Adrenal gland (tissue), 12 donors: Measurements from ENCODE around the gene OPRD1. TPM values are rescaled to one million over a fixed set of nuclear protein-coding genes. Genes with fewer than 3 reads are reported as not detected.
"Not testable (repeated sequence)": the region's sequence is repeated elsewhere in the genome, so short reads cannot be mapped to it uniquely, and the experiment has no call there.

ENCODE experiments used
- DNase-seq, 7 donors: peaks; one replicate each; pipeline ENCODE4 v3.0.0-alpha.2; 2019 to 2020
- H3K27ac ChIP-seq, 5 donors: fragments of 200-600 bp; sonication (generic) in 4 of 5; 1 replicate in 3 of 5; 2 replicates in 2 of 5; pipeline versions ENCODE4 v1.5.1 to v1.8.0; 2016 to 2020; ENCODE audit warnings: mild to moderate bottlenecking in 1 of 5
- H3K27me3 ChIP-seq: fragments of 200-600 bp; 2 replicates; pipeline ENCODE4 v1.8.0; 2021
- H3K36me3 ChIP-seq, 2 donors: fragments of 200-600 bp; replicated peaks in 1 of 2; 1 replicate in 1 of 2; 2 replicates in 1 of 2; pipeline versions ENCODE4 v1.5.1 to v1.8.0; 2018 to 2022
- H3K4me1 ChIP-seq, 2 donors: fragments of 200-600 bp; replicated peaks in 1 of 2; 1 replicate in 1 of 2; 2 replicates in 1 of 2; pipeline versions ENCODE4 v1.5.1 to v1.8.0; 2018 to 2021
- H3K4me3 ChIP-seq, 4 donors: fragments of 200-600 bp; sonication (generic) in 3 of 4; one replicate each; pipeline ENCODE4 v1.5.1; 2016 to 2018
- H3K9me3 ChIP-seq, 3 donors: fragments of 200-600 bp; sonication (generic) in 1 of 3; replicated peaks in 1 of 3; 1 replicate in 2 of 3; 2 replicates in 1 of 3; pipeline versions ENCODE4 v1.5.1 to v1.8.0; 2016 to 2021
- POLR2A ChIP-seq, 2 donors: fragments of 450-650 bp; IDR thresholded peaks; one replicate each; pipeline ENCODE4 v1.6.1; 2017; ENCODE audit warnings: antibody characterized with exemption in 2 of 2, mild to moderate bottlenecking in 2 of 2, moderate library complexity in 1 of 2
- WGBS, 4 donors: extraction: QIAGEN DNeasy Blood & Tissue Kit in 2 of 4; methylation state at CpG; one replicate each; pipeline versions ENCODE4 v1.1.5 to v1.1.7; 2013 to 2017; 5-methylcytosine and 5-hydroxymethylcytosine counted together
- intact Hi-C, 2 donors: fragments of 100-400 bp; cut with DNase I; formaldehyde crosslinking; loops; one replicate each; pipeline versions ENCODE4 v1.14.1 to v1.15.0; 2022 to 2023
- polyA plus RNA-seq, 3 donors: library from polyadenylated mRNA; stranded (reverse); fragments of 200-250 nt in 2 of 3; fragments of 350-450 nt in 1 of 3; fragmentation: Illumina TruSeq in 1 of 3; extraction: RNeasy Lipid Tissue Mini Kit (QIAGEN cat#74804) in 1 of 3; gene quantifications; one replicate each; pipeline ENCODE4 v1.2.3, GENCODE V29; 2013 to 2014
- total RNA-seq, 9 donors: library from RNA; depleted of rRNA in 4 of 9; stranded (reverse); fragments of >200 nt in 4 of 9; fragments of 120-200 nt in 1 of 9; fragmentation: NEBNext Ultra II Directional in 1 of 9; extraction: Animal tissue kit (Norgen Biotek cat#: 25700) in 1 of 9; gene quantifications; one replicate each; pipeline versions ENCODE4 v1.1.0 to v1.2.4, GENCODE V29; 2013 to 2023
- TF ChIP-seq, protein P1 (sequence below), 6 experiments: fragments of 450-650 bp in 4 of 6; fragments of 200-600 bp in 2 of 6; sonication (generic) in 1 of 6; IDR thresholded peaks; 1 replicate in 5 of 6; 2 replicates in 1 of 6; pipeline versions ENCODE4 v1.5.1 to v1.8.0; 2016 to 2021; ENCODE audit warnings: antibody characterized with exemption in 6 of 6, mild to moderate bottlenecking in 2 of 6, moderate library complexity in 1 of 6
- donor health status: healthy with polysubstance abuse.
- donor health status: Bipolar disorder and iron deficiency.
- donor health status: DM: yes; HTN: yes; CAD: no.
- donor health status: DM: no; HTN: no; CAD: no.
- donor health status: DM: no; HTN: no; CAD: no.
- donor health status: DM: yes; HTN: yes; CAD: no.

The OPRD1 gene
- total and polyA plus RNA-seq, 12 donors: 0.06 to 1.8 (median 0.35) TPM; not detected in 4

DNA sequence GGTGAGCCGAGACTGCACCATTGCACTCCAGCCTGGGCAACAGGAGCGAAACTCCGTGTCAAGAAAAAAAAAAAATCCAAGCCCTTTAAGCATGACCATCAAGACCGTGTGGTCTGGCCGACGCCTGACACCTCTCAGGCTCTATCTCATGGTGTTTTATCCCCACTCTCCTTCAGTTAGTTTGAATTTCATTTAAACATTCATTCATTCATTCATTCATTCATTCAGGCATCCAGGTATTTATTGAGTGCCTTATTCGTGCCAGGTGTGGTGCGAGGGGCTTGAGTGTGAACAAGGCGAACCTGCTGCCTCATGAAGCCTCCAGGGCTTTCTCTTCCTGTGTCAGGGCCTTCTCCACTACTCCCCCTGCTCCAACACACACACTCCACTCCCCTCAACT, 22.6 kb upstream of the OPRD1 start:
- no peaks in the 10 kb centered on the region for H3K36me3 ChIP-seq
- WGBS, 4 donors: 86 to 92% (median 88%) methylated on average over 9 of the region's 9 CpGs
- TF ChIP-seq POLR2A (IDR thresholded peaks at IDR 0.05): no peak
- TF ChIP-seq, protein P1, sequence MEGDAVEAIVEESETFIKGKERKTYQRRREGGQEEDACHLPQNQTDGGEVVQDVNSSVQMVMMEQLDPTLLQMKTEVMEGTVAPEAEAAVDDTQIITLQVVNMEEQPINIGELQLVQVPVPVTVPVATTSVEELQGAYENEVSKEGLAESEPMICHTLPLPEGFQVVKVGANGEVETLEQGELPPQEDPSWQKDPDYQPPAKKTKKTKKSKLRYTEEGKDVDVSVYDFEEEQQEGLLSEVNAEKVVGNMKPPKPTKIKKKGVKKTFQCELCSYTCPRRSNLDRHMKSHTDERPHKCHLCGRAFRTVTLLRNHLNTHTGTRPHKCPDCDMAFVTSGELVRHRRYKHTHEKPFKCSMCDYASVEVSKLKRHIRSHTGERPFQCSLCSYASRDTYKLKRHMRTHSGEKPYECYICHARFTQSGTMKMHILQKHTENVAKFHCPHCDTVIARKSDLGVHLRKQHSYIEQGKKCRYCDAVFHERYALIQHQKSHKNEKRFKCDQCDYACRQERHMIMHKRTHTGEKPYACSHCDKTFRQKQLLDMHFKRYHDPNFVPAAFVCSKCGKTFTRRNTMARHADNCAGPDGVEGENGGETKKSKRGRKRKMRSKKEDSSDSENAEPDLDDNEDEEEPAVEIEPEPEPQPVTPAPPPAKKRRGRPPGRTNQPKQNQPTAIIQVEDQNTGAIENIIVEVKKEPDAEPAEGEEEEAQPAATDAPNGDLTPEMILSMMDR (IDR thresholded peaks at IDR 0.05): no peak

DNA sequence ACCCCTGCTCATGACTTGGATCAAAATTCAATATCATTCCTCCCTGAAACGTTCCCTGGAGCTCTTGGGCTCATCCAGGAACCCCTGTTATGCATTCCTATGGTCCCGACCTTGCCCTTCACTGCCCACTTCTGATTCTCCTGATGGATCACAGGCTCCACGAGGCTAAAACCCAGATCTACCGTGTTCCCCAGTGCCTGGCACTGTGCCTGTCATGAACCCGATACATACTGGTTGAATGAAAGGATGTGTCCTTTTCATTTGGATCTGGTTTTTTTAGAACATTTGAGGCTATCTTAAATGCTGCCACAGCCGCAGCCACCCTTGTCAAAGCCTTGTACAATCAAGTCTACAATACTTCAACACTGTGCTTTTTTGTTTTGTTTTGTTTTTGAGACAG, 22.2 kb upstream of the OPRD1 start:
- H3K27me3 ChIP-seq: no peaks in the 10 kb centered on the region
- no peak for DNase-seq
- H3K4me3 ChIP-seq: no peak overlapping the region
- 67 to 73% (median 69%) methylated on average over 6 of the region's 6 CpGs for WGBS, 4 donors
- intact Hi-C loops: loop anchor here (5.0 to 10.0 kb wide), 2 partner anchors 77 to 405 kb away; no protein-coding TSS in a partner anchor
- no peaks in the 10 kb centered on the region for H3K36me3 ChIP-seq
- H3K27ac ChIP-seq: no peak overlapping the region
- TF ChIP-seq, protein P1 (IDR thresholded peaks at IDR 0.05): no peak
- no peak for TF ChIP-seq POLR2A (IDR thresholded peaks at IDR 0.05)
- H3K4me1 ChIP-seq: no peaks in the 10 kb centered on the region
- no peaks in the 10 kb centered on the region for H3K9me3 ChIP-seq

More for the DNA sequence above, 22.6 kb upstream of the OPRD1 start:
- no peak overlapping the region for H3K4me3 ChIP-seq
- no peak for DNase-seq
- no peaks in the 10 kb centered on the region for H3K27me3 ChIP-seq
- H3K4me1 ChIP-seq: no peaks in the 10 kb centered on the region
- intact Hi-C loops: loop anchor here in 1 of 2 donors (10.0 kb wide), 1 partner anchor 405 kb away; no protein-coding TSS in a partner anchor
- no peak overlapping the region for H3K27ac ChIP-seq
- no peaks in the 10 kb centered on the region for H3K9me3 ChIP-seq

DNA sequence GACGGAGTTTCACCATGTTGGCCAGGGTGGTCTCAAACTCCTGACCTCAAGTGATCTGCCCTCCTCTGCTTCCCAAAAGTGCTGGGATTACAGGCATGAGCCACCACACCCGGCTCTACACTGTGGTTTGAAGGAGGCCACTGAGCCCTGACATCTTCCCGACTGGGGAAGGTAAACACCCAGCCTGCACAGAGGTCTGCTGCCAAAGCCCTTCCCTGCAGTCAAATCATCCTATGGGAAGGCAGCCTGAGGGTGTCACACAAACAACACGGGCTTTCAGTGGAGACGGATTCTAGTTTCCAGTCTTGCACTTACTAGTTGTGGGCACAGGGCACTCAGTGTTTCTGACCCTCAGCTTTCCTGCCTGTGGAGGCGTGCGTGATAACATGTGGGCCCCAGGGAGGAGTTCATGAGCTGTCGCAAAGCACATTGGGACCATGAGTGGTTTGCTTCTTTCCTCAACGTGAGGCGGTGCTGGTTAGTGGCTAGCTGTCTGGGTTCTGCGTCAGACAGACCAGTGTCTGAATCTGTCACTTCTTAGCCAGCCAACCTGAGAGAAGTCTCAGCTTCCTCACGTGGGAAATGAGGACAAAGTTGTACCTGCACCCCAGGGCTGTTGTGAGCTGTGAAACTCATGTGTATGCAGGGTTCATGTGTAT, 21.5 kb upstream of the OPRD1 start:
- no peak overlapping the region for H3K4me3 ChIP-seq
- H3K27me3 ChIP-seq: no peaks in the 10 kb centered on the region
- TF ChIP-seq, protein P1 (IDR thresholded peaks at IDR 0.05): no peak
- TF ChIP-seq POLR2A (IDR thresholded peaks at IDR 0.05): no peak
- no peaks in the 10 kb centered on the region for H3K9me3 ChIP-seq
- intact Hi-C loops: loop anchor here (5.0 kb wide), 1 partner anchor 77 kb away; no protein-coding TSS in a partner anchor
- no peaks in the 10 kb centered on the region for H3K36me3 ChIP-seq
- no peaks in the 10 kb centered on the region for H3K4me1 ChIP-seq
- WGBS, 4 donors: 71 to 84% (median 74%) methylated on average over 8 to 12 of the region's 12 CpGs
- no peak overlapping the region for H3K27ac ChIP-seq
- no peak for DNase-seq

DNA sequence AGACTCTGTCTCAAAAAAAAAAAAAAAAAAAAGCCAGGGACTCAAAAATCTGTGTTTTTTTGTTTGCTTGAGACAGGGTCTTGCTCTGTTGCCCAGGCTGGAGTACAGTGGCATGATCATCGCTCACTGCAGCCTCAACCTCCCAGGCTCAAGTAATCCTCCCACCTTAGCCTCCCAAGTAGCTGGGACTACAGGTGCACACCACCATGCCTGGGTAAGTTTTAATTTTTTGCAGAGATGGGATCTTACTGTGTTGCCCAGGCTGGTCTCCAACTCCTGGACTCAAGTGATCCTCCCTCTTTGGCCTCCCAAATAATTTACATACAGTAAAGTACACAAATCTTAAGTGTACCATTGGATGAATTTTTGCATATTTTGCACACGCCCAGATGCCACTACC, 20.0 kb upstream of the OPRD1 start:
- H3K4me3 ChIP-seq, H3K4me1 ChIP-seq, DNase-seq, H3K36me3 ChIP-seq, H3K9me3 ChIP-seq, H3K27ac ChIP-seq, H3K27me3 ChIP-seq: not testable (repeated sequence)
- WGBS, 4 donors: 76 to 88% (median 84%) methylated on average over 2 of the region's 2 CpGs
- intact Hi-C loops: loop anchor here (5.0 kb wide), 1 partner anchor 75 kb away; no protein-coding TSS in a partner anchor
